GM12874 (cell line): ENCODE results near the gene IGSF21.

ENCODE experiments used
- TF ChIP-seq, protein P1 (sequence below): IDR thresholded peaks from 2 replicates; pipeline ENCODE4 v1.5.1; 2011; ENCODE audit warnings: low read depth, mild to moderate bottlenecking, control low read depth, low read length, moderate library complexity; ENCODE audit not compliant: insufficient read depth

Gene IGSF21

GRCh38 chr1:18365099-18365705 is 257.6 kb downstream of the IGSF21 start:
- TF ChIP-seq, protein P1, sequence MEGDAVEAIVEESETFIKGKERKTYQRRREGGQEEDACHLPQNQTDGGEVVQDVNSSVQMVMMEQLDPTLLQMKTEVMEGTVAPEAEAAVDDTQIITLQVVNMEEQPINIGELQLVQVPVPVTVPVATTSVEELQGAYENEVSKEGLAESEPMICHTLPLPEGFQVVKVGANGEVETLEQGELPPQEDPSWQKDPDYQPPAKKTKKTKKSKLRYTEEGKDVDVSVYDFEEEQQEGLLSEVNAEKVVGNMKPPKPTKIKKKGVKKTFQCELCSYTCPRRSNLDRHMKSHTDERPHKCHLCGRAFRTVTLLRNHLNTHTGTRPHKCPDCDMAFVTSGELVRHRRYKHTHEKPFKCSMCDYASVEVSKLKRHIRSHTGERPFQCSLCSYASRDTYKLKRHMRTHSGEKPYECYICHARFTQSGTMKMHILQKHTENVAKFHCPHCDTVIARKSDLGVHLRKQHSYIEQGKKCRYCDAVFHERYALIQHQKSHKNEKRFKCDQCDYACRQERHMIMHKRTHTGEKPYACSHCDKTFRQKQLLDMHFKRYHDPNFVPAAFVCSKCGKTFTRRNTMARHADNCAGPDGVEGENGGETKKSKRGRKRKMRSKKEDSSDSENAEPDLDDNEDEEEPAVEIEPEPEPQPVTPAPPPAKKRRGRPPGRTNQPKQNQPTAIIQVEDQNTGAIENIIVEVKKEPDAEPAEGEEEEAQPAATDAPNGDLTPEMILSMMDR: no peak

GRCh38 chr1:18373151-18373550 is 265.6 kb downstream of the IGSF21 start:
- TF ChIP-seq, protein P1: no peak

DNA sequence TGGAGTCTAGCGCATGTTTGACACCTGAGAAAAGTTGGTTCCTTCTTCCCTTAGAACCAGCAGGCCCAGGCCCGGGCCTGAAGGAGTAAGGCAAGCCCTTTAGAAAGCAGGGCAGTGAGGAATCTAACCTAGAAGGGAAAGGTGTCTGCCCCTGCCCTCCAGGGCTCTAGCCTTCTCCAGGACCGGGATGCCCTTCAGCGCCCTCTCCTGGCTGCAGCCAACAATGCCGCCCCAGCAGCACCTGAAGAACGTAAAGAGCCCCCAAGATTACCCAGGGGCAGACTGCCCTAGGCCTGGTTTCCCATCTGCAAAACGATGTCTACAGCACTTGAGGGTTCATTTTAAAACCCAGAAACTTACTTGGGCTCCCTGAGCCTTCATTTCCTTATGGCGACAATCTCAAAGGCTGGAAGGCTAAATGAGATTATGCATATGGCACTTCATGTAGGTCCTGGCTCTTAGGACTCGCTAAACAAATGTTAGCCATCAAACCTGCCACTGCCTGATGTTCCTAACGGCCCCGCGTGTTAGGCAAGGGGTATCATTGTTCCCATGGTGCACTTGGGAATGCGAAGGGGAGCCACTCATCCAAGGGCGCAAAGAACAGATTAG is 266.4 kb downstream of the IGSF21 start:
- TF ChIP-seq, protein P1: peak; percentile 59

- TF ChIP-seq, protein P1: no peak
Observed at GRCh38 chr1:18376661-18377060, 269.1 kb downstream of the IGSF21 start.

DNA sequence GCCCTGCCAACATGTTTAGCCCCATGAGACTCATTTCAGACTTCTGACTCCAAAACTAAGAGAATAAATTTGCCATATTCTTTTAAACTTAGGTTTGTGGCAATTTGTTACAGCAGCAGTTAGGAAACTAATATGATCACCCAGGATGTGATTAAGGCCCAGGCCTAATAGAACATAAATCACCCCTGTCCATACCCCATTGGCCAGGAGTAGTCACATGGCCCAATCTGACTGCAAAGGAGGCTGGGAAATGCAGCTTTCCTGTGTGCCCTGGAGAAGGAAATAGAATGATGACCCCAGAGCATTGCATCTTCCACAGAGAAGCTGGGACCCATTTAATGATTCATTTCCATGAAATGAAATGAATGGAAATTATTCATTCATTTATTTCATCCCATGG is 272.7 kb downstream of the IGSF21 start:
- TF ChIP-seq, protein P1: no peak

GRCh38 chr1:18384059-18384458 is 276.5 kb downstream of the IGSF21 start:
- TF ChIP-seq, protein P1: no peak

DNA sequence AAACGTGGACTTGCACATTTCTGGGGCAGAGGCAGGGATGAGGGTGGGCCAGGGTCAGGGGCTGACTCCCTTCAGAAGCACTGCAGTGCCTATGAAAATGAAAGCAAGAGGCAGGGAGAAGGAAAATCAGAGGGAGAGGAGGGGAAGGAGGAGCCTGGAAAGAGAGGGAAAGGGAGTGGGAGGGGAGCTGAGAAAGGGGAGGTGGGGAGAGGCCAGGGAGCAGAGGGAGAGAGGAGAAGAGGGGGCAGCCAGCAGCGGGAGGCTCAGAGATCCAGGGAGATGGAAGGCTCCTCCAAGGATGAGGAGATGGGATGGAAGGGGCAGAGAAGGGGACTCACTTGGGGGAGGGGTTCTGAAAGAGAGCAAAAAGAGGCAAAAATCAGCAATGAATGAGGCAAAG is 276.9 kb downstream of the IGSF21 start:
- TF ChIP-seq, protein P1: no peak
